ENCODE data around the gene AQP12B.
"Not testable (repeated sequence)": the region's sequence is repeated elsewhere in the genome, so short reads cannot be mapped to it uniquely, and the experiment has no call there.

The AQP12B gene

GRCh38 chr2:240682431-240683224, at the start of gene AQP12B:
Gene AQP12B, minus strand, starts transcription at chr2:240682885. Its CDS starts 48 bp downstream, at chr2:240682837.
- DNase-seq = not testable (repeated sequence)

- DNase-seq = no peak
Measured at GRCh38 chr2:240732184-240732583, 49.5 kb upstream of the AQP12B start.

- DNase-seq = no peak
Measured at GRCh38 chr2:240731178-240731545, 48.5 kb upstream of the AQP12B start.

GRCh38 chr2:240730501-240731177, 48.0 kb upstream of the AQP12B start:
- no peak for DNase-seq

- DNase-seq = no peak
Measured at GRCh38 chr2:240728827-240729226, 46.1 kb upstream of the AQP12B start.

GRCh38 chr2:240728361-240728760, 45.7 kb upstream of the AQP12B start:
- no peak for DNase-seq

GRCh38 chr2:240727913-240728312, 45.2 kb upstream of the AQP12B start:
- no peak for DNase-seq

- DNase-seq = no peak
Measured at GRCh38 chr2:240727439-240727838, 44.8 kb upstream of the AQP12B start.

- no peak for DNase-seq
Measured at GRCh38 chr2:240726876-240727275, 44.2 kb upstream of the AQP12B start.

GRCh38 chr2:240725671-240726070, 43.0 kb upstream of the AQP12B start:
- DNase-seq = no peak

- DNase-seq = no peak
Measured at GRCh38 chr2:240725266-240725665, 42.6 kb upstream of the AQP12B start.

GRCh38 chr2:240724431-240724830, 41.7 kb upstream of the AQP12B start:
- no peak for DNase-seq

GRCh38 chr2:240723851-240724250, 41.2 kb upstream of the AQP12B start:
- no peak for DNase-seq

GRCh38 chr2:240722796-240723735, 40.4 kb upstream of the AQP12B start:
- no peak for DNase-seq

GRCh38 chr2:240722376-240722775, 39.7 kb upstream of the AQP12B start:
- no peak for DNase-seq

GRCh38 chr2:240721596-240722180, 39.0 kb upstream of the AQP12B start:
- DNase-seq = no peak

GRCh38 chr2:240720686-240721595, 38.3 kb upstream of the AQP12B start:
- DNase-seq = no peak

GRCh38 chr2:240719676-240720545, 37.2 kb upstream of the AQP12B start:
- DNase-seq = no peak

GRCh38 chr2:240718896-240719490, 36.3 kb upstream of the AQP12B start:
- no peak for DNase-seq
